Brain microvascular endothelial cell (primary cell): Measurements from ENCODE around the gene VRK3.

Source experiments
- DNase-seq: peaks from one replicate; pipeline ENCODE4 v3.0.0-alpha.2; 2020
- H3K27ac ChIP-seq: fragments of 250-450 bp; sonication (Bioruptor Pico); 2 replicates; pipeline ENCODE4 v1.5.1; 2020; ENCODE audit warnings: mild to moderate bottlenecking, moderate library complexity
- H3K27me3 ChIP-seq: fragments of 250-450 bp; sonication (Bioruptor Pico); replicated peaks from 2 replicates; pipeline ENCODE4 v1.5.1; 2020; ENCODE audit warnings: mild to moderate bottlenecking
- H3K36me3 ChIP-seq: fragments of 250-450 bp; sonication (Bioruptor Pico); replicated peaks from 2 replicates; pipeline ENCODE4 v1.5.1; 2020; ENCODE audit warnings: mild to moderate bottlenecking
- H3K4me3 ChIP-seq: 2 replicates; pipeline ENCODE4 v1.5.1; 2011; ENCODE audit warnings: low read depth, mild to moderate bottlenecking, control low read depth, low read length, moderate library complexity
- in situ Hi-C: cut with HindIII; loops from 2 replicates; pipeline ENCODE4 v1.10.0; 2017; ENCODE audit warnings: low sequenced_read_pairs, low pct_ligation_motif_present
- TF ChIP-seq, protein P1 (sequence below): IDR thresholded peaks from 2 replicates; pipeline ENCODE4 v1.5.1; 2011; ENCODE audit warnings: low read depth, mild to moderate bottlenecking, moderate library complexity, low read length, control low read depth, inconsistent platforms; ENCODE audit errors: missing control alignments

VRK3 gene

DNA sequence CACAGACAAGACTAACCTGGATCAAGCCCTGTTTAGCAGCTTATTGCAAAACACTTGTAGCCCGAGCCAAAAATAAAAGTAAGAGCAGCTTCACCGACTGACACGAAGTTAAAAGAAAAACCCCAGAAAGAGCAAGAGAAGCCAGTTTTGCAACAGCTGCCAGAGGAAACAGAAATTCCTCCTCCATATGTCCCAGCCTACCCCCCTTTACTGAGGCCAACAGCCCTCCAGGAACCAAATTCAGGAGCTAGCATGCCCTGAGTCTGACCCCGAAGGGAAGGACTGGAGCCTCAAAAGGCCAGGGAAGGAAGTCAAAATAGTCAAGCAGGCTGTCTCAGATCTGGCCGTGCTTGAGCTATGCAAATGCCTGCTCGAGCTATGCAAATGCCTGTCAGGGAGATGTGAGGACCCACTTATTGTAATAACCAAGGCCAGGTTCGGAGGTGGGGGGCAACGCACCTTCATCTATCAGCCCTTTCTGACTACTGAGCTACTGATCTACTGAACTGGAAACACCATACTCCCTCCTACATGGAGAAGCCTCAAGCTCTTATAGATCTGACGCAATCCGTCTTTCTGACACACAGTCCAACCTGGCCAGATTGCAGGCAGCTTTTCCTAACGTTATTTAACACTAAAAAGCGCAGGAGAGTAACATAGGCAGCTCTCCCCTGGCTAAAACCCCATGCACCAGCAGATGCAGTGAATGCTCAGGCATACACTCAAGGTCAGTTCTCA, 70.9 kb downstream of the VRK3 start:
- Histone ChIP-seq H3K36me3 (no peaks in the 10 kb centered on the region), H3K27ac (no peak overlapping the region), H3K4me3 (no peak overlapping the region), H3K27me3 (no peaks in the 10 kb centered on the region)
- TF ChIP-seq, protein P1, sequence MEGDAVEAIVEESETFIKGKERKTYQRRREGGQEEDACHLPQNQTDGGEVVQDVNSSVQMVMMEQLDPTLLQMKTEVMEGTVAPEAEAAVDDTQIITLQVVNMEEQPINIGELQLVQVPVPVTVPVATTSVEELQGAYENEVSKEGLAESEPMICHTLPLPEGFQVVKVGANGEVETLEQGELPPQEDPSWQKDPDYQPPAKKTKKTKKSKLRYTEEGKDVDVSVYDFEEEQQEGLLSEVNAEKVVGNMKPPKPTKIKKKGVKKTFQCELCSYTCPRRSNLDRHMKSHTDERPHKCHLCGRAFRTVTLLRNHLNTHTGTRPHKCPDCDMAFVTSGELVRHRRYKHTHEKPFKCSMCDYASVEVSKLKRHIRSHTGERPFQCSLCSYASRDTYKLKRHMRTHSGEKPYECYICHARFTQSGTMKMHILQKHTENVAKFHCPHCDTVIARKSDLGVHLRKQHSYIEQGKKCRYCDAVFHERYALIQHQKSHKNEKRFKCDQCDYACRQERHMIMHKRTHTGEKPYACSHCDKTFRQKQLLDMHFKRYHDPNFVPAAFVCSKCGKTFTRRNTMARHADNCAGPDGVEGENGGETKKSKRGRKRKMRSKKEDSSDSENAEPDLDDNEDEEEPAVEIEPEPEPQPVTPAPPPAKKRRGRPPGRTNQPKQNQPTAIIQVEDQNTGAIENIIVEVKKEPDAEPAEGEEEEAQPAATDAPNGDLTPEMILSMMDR, result no peak
- in situ Hi-C loops, result no loop called here
- DNase-seq, result no peak

DNA sequence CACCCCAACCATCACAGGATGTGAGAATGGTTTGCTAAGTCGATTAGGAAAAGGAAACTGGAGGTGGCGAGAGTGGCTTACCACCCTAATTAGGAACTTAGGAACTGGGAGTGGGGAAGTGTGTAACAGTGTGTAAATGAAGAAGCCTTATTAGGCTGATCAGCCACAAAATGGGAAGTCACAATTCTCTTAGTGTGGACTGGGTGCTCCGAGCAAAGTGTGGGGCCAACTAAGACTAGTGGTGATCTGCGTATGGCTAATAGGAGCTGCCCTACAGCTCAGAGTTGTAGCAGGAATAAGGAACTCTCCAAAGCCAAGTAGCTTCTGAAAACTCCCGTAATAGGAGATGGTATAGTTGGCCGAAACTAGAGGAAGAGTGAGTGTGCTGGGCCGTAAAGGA, 71.8 kb downstream of the VRK3 start:
- TF ChIP-seq, protein P1, result no peak
- H3K27ac ChIP-seq, result no peak overlapping the region
- no peak overlapping the region for H3K4me3 ChIP-seq
- no peak for DNase-seq
- in situ Hi-C loops, result no loop called here
- H3K36me3 ChIP-seq, result no peaks in the 10 kb centered on the region
- H3K27me3 ChIP-seq, result no peaks in the 10 kb centered on the region

DNA sequence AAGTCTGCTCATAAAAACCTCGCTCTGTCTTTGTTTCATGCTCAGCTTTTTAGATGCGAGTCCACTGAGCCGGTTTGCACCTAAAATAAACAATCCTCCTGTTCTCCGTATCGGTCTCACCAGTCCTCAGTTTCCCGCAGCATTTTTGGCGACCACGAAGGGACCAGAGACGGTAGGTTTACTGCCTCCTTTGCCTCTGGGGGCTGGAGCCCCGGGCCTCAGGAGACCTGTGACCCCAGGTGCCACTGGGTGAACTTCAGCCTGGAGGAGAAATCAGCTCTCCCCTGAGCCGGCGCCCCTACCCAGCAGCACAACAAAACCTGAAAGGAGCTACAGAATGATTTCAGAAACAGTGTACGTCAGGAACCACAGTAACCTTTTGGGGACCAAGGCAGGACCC, 72.3 kb downstream of the VRK3 start:
- no peak overlapping the region for H3K4me3 ChIP-seq
- TF ChIP-seq, protein P1, result no peak
- DNase-seq, result no peak
- no peaks in the 10 kb centered on the region for H3K36me3 ChIP-seq
- in situ Hi-C loops, result no loop called here
- no peaks in the 10 kb centered on the region for H3K27me3 ChIP-seq
- H3K27ac ChIP-seq, result no peak overlapping the region

DNA sequence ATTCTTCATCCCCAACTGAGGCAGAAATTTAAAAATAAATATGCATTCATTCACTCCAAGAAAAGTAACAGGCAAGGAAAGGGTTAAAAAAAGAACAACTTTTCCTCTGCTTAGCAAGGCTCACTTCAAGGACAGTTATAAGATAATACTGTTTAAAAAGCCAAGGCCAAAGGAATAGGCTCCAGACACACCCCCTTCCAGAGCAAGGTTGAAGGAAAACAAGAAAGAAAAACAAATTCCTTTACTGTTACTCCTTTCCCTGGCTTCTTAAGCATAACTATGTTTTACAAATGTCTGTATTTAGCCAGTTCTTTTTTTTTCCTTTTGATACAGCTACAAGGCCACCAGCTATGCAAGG, 72.7 kb downstream of the VRK3 start:
- Histone ChIP-seq H3K27me3 (no peaks in the 10 kb centered on the region), H3K36me3 (no peaks in the 10 kb centered on the region), H3K27ac (no peak overlapping the region), H3K4me3 (no peak overlapping the region)
- no peak for DNase-seq
- TF ChIP-seq, protein P1, result no peak
- in situ Hi-C loops, result no loop called here

DNA sequence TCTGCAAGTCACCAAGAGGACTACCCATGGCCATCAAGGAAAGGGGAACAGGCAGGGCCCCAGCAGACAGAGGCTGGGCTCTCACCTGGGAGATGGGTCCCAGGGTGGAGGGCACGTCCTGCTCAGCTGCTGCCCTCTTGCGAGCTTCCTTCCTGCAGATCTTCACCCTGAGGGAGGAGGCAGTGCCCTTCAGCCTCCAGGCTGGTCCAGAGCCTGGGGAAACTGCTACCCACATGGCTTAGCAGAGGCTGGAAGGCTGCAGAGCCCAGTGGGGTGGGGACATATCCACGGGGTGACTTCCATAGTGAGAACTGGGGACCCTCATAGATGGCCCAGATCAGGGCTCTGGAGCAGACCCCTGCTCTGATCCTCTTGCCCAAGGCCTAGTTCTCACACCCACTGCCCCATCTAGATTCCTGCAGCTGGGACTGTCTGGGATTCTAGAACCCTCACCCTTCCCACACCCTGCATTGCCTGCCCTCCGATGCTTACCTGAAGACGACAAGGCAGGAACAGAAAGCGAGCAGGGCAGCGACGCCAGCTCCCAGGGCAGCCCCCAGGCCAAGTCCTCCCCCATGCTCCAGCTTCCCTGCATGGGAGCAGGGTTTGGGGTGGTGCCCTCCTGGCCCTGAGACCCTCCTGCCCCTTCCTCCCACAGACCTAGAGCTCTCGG, 73.2 kb downstream of the VRK3 start:
- in situ Hi-C loops, result no loop called here
- Histone ChIP-seq H3K27ac (no peak overlapping the region), H3K4me3 (no peak overlapping the region), H3K27me3 (no peaks in the 10 kb centered on the region), H3K36me3 (no peaks in the 10 kb centered on the region)
- TF ChIP-seq, protein P1, result no peak
- DNase-seq, result no peak
